K562 (cell line): ENCODE measurements around the gene SLC26A1. TPM values are rescaled to one million over a fixed set of nuclear protein-coding genes. Genes with fewer than 3 reads are reported as not detected.

Experiments used
- BACH1 ChIP-seq: fragments of 200-800 bp; sonication (Bioruptor generic); IDR thresholded peaks from 2 replicates; pipeline ENCODE4 v1.6.1; 2016; ENCODE audit warnings: missing genetic modification characterization, missing compliant biosample characterization
- BRD4 ChIP-seq: fragments of 200-600 bp; sonication (generic); IDR thresholded peaks from 2 replicates; pipeline ENCODE4 v1.6.1; 2017; ENCODE audit warnings: inconsistent platforms
- CTBP1 ChIP-seq: fragments of 450-650 bp; IDR thresholded peaks from 2 replicates; pipeline ENCODE4 v1.6.1; 2016; ENCODE audit warnings: borderline replicate concordance
- EP400 ChIP-seq: fragments of 450-650 bp; IDR thresholded peaks from 2 replicates; pipeline ENCODE4 v1.6.1; 2017; ENCODE audit warnings: antibody characterized with exemption, mild to moderate bottlenecking, moderate library complexity
- FIP1L1 ChIP-seq: fragments of 200-400 bp; formaldehyde crosslinking; IDR thresholded peaks from 2 replicates; pipeline ENCODE4 v1.6.1; 2018; ENCODE audit warnings: mild to moderate bottlenecking, low read depth, low read length; ENCODE audit not compliant: poor library complexity, severe bottlenecking
- NFE2 ChIP-seq: IDR thresholded peaks from 2 replicates; pipeline ENCODE4 v1.6.1; 2014; ENCODE audit warnings: antibody characterized with exemption, low read depth
- NFIC ChIP-seq: fragments of 450-650 bp; IDR thresholded peaks from 2 replicates; pipeline ENCODE4 v1.6.1; 2017; ENCODE audit warnings: mild to moderate bottlenecking, inconsistent platforms
- POLR2AphosphoS2 ChIP-seq: IDR thresholded peaks from 2 replicates; pipeline ENCODE4 v1.6.1; 2012; ENCODE audit warnings: low read length, improper control_type of control experiment
- PTRF ChIP-seq: fragments of 450-650 bp; IDR thresholded peaks from 2 replicates; pipeline ENCODE4 v1.6.1; 2016; ENCODE audit warnings: mild to moderate bottlenecking, missing genetic modification characterization, missing compliant biosample characterization
- RB1 ChIP-seq: fragments of 450-650 bp; IDR thresholded peaks from 2 replicates; pipeline ENCODE4 v1.6.1; 2017; ENCODE audit warnings: low read depth, mild to moderate bottlenecking
- RBBP5 ChIP-seq: fragments of 200-600 bp; sonication (generic); IDR thresholded peaks from 2 replicates; pipeline ENCODE4 v1.6.1; 2012; ENCODE audit warnings: borderline replicate concordance, mild to moderate bottlenecking, low read length, control low read depth, inconsistent platforms; ENCODE audit not compliant: insufficient read depth, poor library complexity, severe bottlenecking
- SAFB2 ChIP-seq: fragments of 200-400 bp; formaldehyde crosslinking; IDR thresholded peaks from 2 replicates; pipeline ENCODE4 v1.6.1; 2018; ENCODE audit warnings: borderline replicate concordance, low read length, low read depth, moderate library complexity; ENCODE audit not compliant: severe bottlenecking
- SMARCA5 ChIP-seq: fragments of 450-650 bp; IDR thresholded peaks from 2 replicates; pipeline ENCODE4 v1.6.1; 2016
- YY1 ChIP-seq, 3 experiments: IDR thresholded peaks; 2 replicates each; pipeline ENCODE4 v1.6.1; 2011; ENCODE audit warnings: low read length in 2 of 3, mild to moderate bottlenecking in 2 of 3, moderate library complexity in 2 of 3, borderline replicate concordance in 1 of 3, control low read depth in 1 of 3, low read depth in 1 of 3; ENCODE audit not compliant: insufficient read depth in 3 of 3, insufficient replicate concordance in 2 of 3, control insufficient read depth in 1 of 3, insufficient read length in 1 of 3; ENCODE audit errors: extremely low read depth in 1 of 3
- ZBTB17 ChIP-seq: fragments of 450-650 bp; formaldehyde crosslinking; IDR thresholded peaks from 2 replicates; pipeline ENCODE4 v1.4.0; 2020; ENCODE audit warnings: mild to moderate bottlenecking
- ZBTB8A ChIP-seq: fragments of 450-650 bp; IDR thresholded peaks from 2 replicates; pipeline ENCODE4 v1.6.1; 2018; ENCODE audit warnings: mild to moderate bottlenecking, moderate library complexity; ENCODE audit not compliant: partially characterized antibody
- ZFX ChIP-seq: sonication (generic); formaldehyde crosslinking; IDR thresholded peaks from 2 replicates; pipeline ENCODE4 v1.8.0; 2022; ENCODE audit warnings: mild to moderate bottlenecking, missing genetic modification reagents, moderate library complexity
- polyA plus RNA-seq, 8 experiments: library from polyadenylated mRNA; depleted of rRNA in 4 of 8; stranded (reverse) in 5 of 8; unstranded in 3 of 8; fragments of >200 nt; fragmentation: Nextera tagmentation in 2 of 8; fragmentation: Illumina TruSeq in 1 of 8; extraction: Ambion mirVana in 2 of 8; extraction: Trizol in 1 of 8; gene quantifications; 2 replicates each; pipeline versions ENCODE4 v1.2.1 to v1.2.3, GENCODE V29; 2011 to 2014; ENCODE audit warnings: inconsistent platforms in 1 of 8, missing spikeins in 1 of 8
- total RNA-seq, 7 experiments: library from RNA; depleted of rRNA in 6 of 7; stranded (reverse); fragments of >200 nt in 6 of 7; fragmentation: Illumina TruSeq in 2 of 7; extraction: Trizol in 2 of 7; gene quantifications; 2 replicates each; pipeline versions ENCODE4 v1.2.1 to v1.2.3, GENCODE V29; 2011 to 2021; ENCODE audit warnings: low replicate concordance in 1 of 7
- TF ChIP-seq, protein P1 (sequence below): fragments of 450-650 bp; IDR thresholded peaks from 2 replicates; pipeline ENCODE4 v1.6.1; 2017; ENCODE audit warnings: antibody characterized with exemption, mild to moderate bottlenecking
- TF ChIP-seq, protein P2 (sequence below): fragments of 450-650 bp; IDR thresholded peaks from one replicate; pipeline ENCODE4 v1.6.1; 2018; ENCODE audit warnings: mild to moderate bottlenecking, moderate library complexity; ENCODE audit not compliant: partially characterized antibody
- TF ChIP-seq, protein P3 (sequence below), 2 experiments: IDR thresholded peaks; 2 replicates each; pipeline ENCODE4 v1.6.1; 2011; ENCODE audit warnings: borderline replicate concordance in 1 of 2, control low read depth in 1 of 2, low read depth in 1 of 2, low read length in 1 of 2, mild to moderate bottlenecking in 1 of 2, mixed read lengths in 1 of 2, moderate library complexity in 1 of 2; ENCODE audit not compliant: insufficient read depth in 1 of 2, insufficient read length in 1 of 2, poor library complexity in 1 of 2, severe bottlenecking in 1 of 2; ENCODE audit errors: extremely low read depth in 1 of 2

Gene SLC26A1
- total and polyA plus RNA-seq, 9 of the 15 experiments (the other 6 are each of a cell fraction or from before 2014, with no cell fraction given), result 0.11 to 4.2 (median 0.95) TPM

GRCh38 chr4:993111-994029, at the start of gene SLC26A1 (continued):
- TF ChIP-seq, protein P1, sequence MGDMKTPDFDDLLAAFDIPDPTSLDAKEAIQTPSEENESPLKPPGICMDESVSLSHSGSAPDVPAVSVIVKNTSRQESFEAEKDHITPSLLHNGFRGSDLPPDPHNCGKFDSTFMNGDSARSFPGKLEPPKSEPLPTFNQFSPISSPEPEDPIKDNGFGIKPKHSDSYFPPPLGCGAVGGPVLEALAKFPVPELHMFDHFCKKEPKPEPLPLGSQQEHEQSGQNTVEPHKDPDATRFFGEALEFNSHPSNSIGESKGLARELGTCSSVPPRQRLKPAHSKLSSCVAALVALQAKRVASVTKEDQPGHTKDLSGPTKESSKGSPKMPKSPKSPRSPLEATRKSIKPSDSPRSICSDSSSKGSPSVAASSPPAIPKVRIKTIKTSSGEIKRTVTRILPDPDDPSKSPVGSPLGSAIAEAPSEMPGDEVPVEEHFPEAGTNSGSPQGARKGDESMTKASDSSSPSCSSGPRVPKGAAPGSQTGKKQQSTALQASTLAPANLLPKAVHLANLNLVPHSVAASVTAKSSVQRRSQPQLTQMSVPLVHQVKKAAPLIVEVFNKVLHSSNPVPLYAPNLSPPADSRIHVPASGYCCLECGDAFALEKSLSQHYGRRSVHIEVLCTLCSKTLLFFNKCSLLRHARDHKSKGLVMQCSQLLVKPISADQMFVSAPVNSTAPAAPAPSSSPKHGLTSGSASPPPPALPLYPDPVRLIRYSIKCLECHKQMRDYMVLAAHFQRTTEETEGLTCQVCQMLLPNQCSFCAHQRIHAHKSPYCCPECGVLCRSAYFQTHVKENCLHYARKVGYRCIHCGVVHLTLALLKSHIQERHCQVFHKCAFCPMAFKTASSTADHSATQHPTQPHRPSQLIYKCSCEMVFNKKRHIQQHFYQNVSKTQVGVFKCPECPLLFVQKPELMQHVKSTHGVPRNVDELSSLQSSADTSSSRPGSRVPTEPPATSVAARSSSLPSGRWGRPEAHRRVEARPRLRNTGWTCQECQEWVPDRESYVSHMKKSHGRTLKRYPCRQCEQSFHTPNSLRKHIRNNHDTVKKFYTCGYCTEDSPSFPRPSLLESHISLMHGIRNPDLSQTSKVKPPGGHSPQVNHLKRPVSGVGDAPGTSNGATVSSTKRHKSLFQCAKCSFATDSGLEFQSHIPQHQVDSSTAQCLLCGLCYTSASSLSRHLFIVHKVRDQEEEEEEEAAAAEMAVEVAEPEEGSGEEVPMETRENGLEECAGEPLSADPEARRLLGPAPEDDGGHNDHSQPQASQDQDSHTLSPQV, result peak; percentile 47
- TF ChIP-seq, protein P2, sequence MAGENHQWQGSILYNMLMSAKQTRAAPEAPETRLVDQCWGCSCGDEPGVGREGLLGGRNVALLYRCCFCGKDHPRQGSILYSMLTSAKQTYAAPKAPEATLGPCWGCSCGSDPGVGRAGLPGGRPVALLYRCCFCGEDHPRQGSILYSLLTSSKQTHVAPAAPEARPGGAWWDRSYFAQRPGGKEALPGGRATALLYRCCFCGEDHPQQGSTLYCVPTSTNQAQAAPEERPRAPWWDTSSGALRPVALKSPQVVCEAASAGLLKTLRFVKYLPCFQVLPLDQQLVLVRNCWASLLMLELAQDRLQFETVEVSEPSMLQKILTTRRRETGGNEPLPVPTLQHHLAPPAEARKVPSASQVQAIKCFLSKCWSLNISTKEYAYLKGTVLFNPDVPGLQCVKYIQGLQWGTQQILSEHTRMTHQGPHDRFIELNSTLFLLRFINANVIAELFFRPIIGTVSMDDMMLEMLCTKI, result no peak
- TF ChIP-seq PTRF (tag) (no peak), YY1 (IDR thresholded peaks at IDR 0.05; ENCODE audit: borderline replicate concordance in 1 of 3, control insufficient read depth in 1 of 3, extremely low read depth in 1 of 3, insufficient read depth in 3 of 3, insufficient read length in 1 of 3, insufficient replicate concordance in 2 of 3, low read depth in 1 of 3, low read length in 2 of 3) (peak in 1 of 3 experiments; percentile 78), BRD4 (no peak), CTBP1 (0 out of 2 replicates have a peak, but pooled peaks have one; percentile 1), SAFB2 (no peak), EP400 (no peak), FIP1L1 (peak; percentile 36), NFIC (no peak), ZFX (CRISPR knock-in tag) (peak; percentile 75), RBBP5 (peak; percentile 28), BACH1 (peak; percentile 79; the same call in 1 of the 2 replicates), SMARCA5 (0 out of 2 replicates have a peak, but pooled peaks have one; percentile 37), NFE2 (peak; percentile 93), POLR2AphosphoS2 (no peak; the same call in 1 of the 2 replicates), ZBTB17 (CRISPR knock-in tag) (0 out of 2 replicates have a peak, but pooled peaks have one; percentile 36), RB1 (no peak), ZBTB8A (no peak)
- TF ChIP-seq, protein P3, sequence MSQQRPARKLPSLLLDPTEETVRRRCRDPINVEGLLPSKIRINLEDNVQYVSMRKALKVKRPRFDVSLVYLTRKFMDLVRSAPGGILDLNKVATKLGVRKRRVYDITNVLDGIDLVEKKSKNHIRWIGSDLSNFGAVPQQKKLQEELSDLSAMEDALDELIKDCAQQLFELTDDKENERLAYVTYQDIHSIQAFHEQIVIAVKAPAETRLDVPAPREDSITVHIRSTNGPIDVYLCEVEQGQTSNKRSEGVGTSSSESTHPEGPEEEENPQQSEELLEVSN (IDR thresholded peaks at IDR 0.05; ENCODE audit: borderline replicate concordance in 1 of 2, extremely low read depth in 1 of 2, insufficient read depth in 1 of 2, insufficient read length in 1 of 2, low read depth in 1 of 2, low read length in 1 of 2, poor library complexity in 1 of 2, severe bottlenecking in 1 of 2), result peak in 1 of 2 experiments; percentile 40
